Heart left ventricle (tissue), 13 donors: ENCODE data around the gene CCDC154.

Experiments
- CTCF ChIP-seq, 12 donors: fragments of 200-600 bp; sonication (generic) in 4 of 12; IDR thresholded peaks; one replicate each; pipeline versions ENCODE4 v1.5.0 to v1.8.0; 2018 to 2022; ENCODE audit warnings: antibody characterized with exemption in 12 of 12, mild to moderate bottlenecking in 5 of 12
- POLR2A ChIP-seq, 2 donors: fragments of 450-650 bp; IDR thresholded peaks; one replicate each; pipeline ENCODE4 v1.6.1; 2017; ENCODE audit warnings: antibody characterized with exemption in 2 of 2, mild to moderate bottlenecking in 2 of 2, moderate library complexity in 2 of 2
- donor health status: ischemic (EF 13 %, LVEDD 7.1; RV severe dilation, severe dysfunction).
- donor health status: DM: no; HTN: yes; CAD: no.
- donor health status: DM: no; HTN: no; CAD: no.
- donor health status: ischemic (EF 25% LVEDD 6.9; RV normal size, moderate dysfunction).
- donor health status: ischemic (EF 25% LVEDD 5.7; RV mildly dilated, moderate dysfunction).
- donor health status: ischemic (EF 35%, LVEDD 5.7; RV mildly dilated, moderate dysfunction).
- donor health status: nonischemic (EF 11% LVEDD 7.7; RV severe dilation, severe dysfunction).
- donor health status: DM: yes; HTN: yes; CAD: no.
- donor health status: PGD.
- donor health status: ischemic (EF 29% LVEDD 5.4; RV normal size, mild dysfunction).
- donor health status: nonischemic (EF 23%, LVEDD 6.1; RV moderate dilation, normal function).

DNA sequence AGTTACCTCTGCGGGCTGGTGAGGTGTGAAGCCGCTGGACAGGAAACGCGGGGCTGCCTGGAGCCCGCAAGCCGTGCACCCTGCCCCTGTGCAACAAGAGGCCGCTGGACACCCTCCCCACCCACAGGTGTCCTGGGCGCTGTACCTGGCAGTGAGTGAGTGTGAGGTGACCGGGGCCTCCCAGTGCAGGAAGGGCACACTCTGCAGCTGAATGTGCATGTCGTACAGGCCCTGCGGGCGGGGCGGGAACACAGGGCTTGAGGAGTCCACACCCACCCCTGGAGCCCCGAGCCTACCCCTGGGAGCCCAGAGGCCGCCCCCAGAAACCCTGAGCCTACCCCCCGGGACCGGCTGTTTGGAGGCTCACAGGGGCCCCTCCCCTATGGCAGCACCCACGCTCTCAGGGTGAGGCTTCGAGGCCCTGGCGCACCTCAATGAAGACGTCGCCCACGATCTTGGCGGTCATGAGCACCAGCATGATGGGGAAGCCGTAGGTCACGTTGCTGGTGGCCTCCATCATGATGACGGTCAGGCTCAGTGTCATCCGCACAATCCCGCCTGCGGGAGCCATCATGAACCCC, 4.3 kb upstream of the CCDC154 start:
- TF ChIP-seq CTCF (IDR thresholded peaks at IDR 0.05) (no peak), POLR2A (IDR thresholded peaks at IDR 0.05) (no peak)
